MM.1S (cell line): Measurements from ENCODE around the gene OR4C45.
"Not testable (repeated sequence)": the region's sequence is repeated elsewhere in the genome, so short reads cannot be mapped to it uniquely, and the experiment has no call there.

Experiments
- DNase-seq: peaks from one replicate; pipeline ENCODE4 v3.0.0-alpha.2; 2015
- H2AFZ ChIP-seq: fragments of 300-600 bp; sonication (generic); 2 replicates; pipeline ENCODE4 v1.6.0; 2016; ENCODE audit warnings: antibody characterized with exemption, low read length
- H3F3A ChIP-seq: fragments of 300-600 bp; sonication (generic); 2 replicates; pipeline ENCODE4 v1.6.1; 2016; ENCODE audit warnings: mild to moderate bottlenecking, antibody characterized with exemption, low read length, moderate library complexity, mixed read lengths; ENCODE audit not compliant: insufficient read depth
- H3K27ac ChIP-seq: fragments of 300-600 bp; sonication (generic); 2 replicates; pipeline ENCODE4 v1.5.1; 2016; ENCODE audit warnings: mild to moderate bottlenecking, low read length
- H3K27me3 ChIP-seq: fragments of 300-600 bp; sonication (generic); replicated peaks from 2 replicates; pipeline ENCODE4 v1.6.0; 2016; ENCODE audit warnings: low read length; ENCODE audit not compliant: insufficient read depth
- H3K36me3 ChIP-seq: fragments of 300-600 bp; sonication (generic); replicated peaks from 2 replicates; pipeline ENCODE4 v1.6.1; 2016; ENCODE audit warnings: mild to moderate bottlenecking, low read length, mixed read lengths; ENCODE audit not compliant: insufficient read depth
- H3K4me1 ChIP-seq: fragments of 300-600 bp; sonication (generic); 2 replicates; pipeline ENCODE4 v1.6.1; 2016; ENCODE audit warnings: low read length, mixed read lengths
- H3K4me2 ChIP-seq: fragments of 300-600 bp; sonication (generic); 2 replicates; pipeline ENCODE4 v1.6.0; 2016; ENCODE audit warnings: low read depth, low read length
- H3K4me3 ChIP-seq: fragments of 300-600 bp; sonication (generic); 2 replicates; pipeline ENCODE4 v1.5.1; 2016; ENCODE audit warnings: low read length, mixed read lengths
- H3K79me2 ChIP-seq: fragments of 300-600 bp; sonication (generic); 2 replicates; pipeline ENCODE4 v1.6.1; 2016; ENCODE audit warnings: mixed run types, low read length, mixed read lengths
- H3K9ac ChIP-seq: fragments of 300-600 bp; sonication (generic); 2 replicates; pipeline ENCODE4 v1.6.1; 2016; ENCODE audit warnings: low read length, mixed read lengths
- H3K9me2 ChIP-seq: fragments of 300-600 bp; sonication (generic); replicated peaks from 2 replicates; pipeline ENCODE4 v1.6.1; 2016; ENCODE audit warnings: mild to moderate bottlenecking, low read length, mixed read lengths; ENCODE audit not compliant: insufficient read depth
- H3K9me3 ChIP-seq: fragments of 300-600 bp; sonication (generic); replicated peaks from 2 replicates; pipeline ENCODE4 v1.6.1; 2016; ENCODE audit warnings: mild to moderate bottlenecking, low read length, mixed read lengths; ENCODE audit not compliant: insufficient read depth
- H4K20me1 ChIP-seq: fragments of 300-600 bp; sonication (generic); 2 replicates; pipeline ENCODE4 v1.6.1; 2016; ENCODE audit warnings: mild to moderate bottlenecking, low read length, moderate library complexity, mixed read lengths; ENCODE audit not compliant: insufficient read depth
- EZH2 ChIP-seq: fragments of 300-600 bp; sonication (generic); optimal IDR thresholded peaks from 2 replicates; pipeline ENCODE3; 2017; ENCODE audit warnings: low read depth, mild to moderate bottlenecking, antibody characterized with exemption, low read length, mixed read lengths
- EZH2phosphoT487 ChIP-seq: fragments of 300-600 bp; sonication (generic); IDR thresholded peaks from 2 replicates; pipeline ENCODE4 v1.6.1; 2018; ENCODE audit warnings: antibody characterized with exemption, low read length
- TF ChIP-seq, protein P1 (sequence below): fragments of 300-600 bp; sonication (generic); IDR thresholded peaks from 2 replicates; pipeline ENCODE4 v1.5.1; 2016; ENCODE audit warnings: antibody characterized with exemption, low read length, mixed read lengths

The OR4C45 gene

DNA sequence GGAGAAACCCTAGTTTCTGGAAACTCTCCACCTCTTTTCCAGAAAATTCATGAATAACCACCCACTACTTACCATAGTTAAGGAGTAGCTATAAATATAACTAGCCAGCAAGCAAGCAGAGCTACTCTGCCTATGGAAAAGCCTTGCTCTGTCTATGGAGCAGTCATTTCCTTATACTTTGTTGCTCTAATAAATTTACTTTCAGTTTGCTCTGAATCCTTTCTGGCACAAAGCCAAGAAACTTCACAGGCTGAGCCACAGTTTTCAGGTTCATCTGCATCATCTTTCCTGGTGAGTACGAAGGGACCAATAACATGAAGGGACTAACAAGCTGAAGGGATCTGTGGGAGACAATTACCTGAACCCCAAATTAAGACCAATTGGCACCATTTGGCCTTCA, 4.6 kb downstream of the OR4C45 start:
- no peaks in the 10 kb centered on the region for H4K20me1 ChIP-seq
- no peak overlapping the region for H3K4me2 ChIP-seq
- no peak overlapping the region for H3K4me3 ChIP-seq
- H3K4me1 ChIP-seq: no peaks in the 10 kb centered on the region
- no peaks in the 10 kb centered on the region for H3K79me2 ChIP-seq
- H3F3A ChIP-seq: no peaks in the 10 kb centered on the region
- no peaks in the 10 kb centered on the region for H3K9me2 ChIP-seq
- H3K36me3 ChIP-seq: no peaks in the 10 kb centered on the region
- TF ChIP-seq, protein P1, sequence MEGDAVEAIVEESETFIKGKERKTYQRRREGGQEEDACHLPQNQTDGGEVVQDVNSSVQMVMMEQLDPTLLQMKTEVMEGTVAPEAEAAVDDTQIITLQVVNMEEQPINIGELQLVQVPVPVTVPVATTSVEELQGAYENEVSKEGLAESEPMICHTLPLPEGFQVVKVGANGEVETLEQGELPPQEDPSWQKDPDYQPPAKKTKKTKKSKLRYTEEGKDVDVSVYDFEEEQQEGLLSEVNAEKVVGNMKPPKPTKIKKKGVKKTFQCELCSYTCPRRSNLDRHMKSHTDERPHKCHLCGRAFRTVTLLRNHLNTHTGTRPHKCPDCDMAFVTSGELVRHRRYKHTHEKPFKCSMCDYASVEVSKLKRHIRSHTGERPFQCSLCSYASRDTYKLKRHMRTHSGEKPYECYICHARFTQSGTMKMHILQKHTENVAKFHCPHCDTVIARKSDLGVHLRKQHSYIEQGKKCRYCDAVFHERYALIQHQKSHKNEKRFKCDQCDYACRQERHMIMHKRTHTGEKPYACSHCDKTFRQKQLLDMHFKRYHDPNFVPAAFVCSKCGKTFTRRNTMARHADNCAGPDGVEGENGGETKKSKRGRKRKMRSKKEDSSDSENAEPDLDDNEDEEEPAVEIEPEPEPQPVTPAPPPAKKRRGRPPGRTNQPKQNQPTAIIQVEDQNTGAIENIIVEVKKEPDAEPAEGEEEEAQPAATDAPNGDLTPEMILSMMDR: no peak
- no peak for TF ChIP-seq EZH2phosphoT487
- no peak for TF ChIP-seq EZH2
- no peak overlapping the region for H3K9ac ChIP-seq
- no peak overlapping the region for H3K27ac ChIP-seq
- H2AFZ ChIP-seq: no peak overlapping the region
- no peaks in the 10 kb centered on the region for H3K27me3 ChIP-seq
- no peaks in the 10 kb centered on the region for H3K9me3 ChIP-seq
- peak; percentile 19 for DNase-seq

GRCh38 chr11:50044647-50045046, 12.0 kb downstream of the OR4C45 start:
- no peaks in the 10 kb centered on the region for H3K36me3 ChIP-seq
- no peaks in the 10 kb centered on the region for H3K9me3 ChIP-seq
- H3K27ac ChIP-seq: no peak overlapping the region
- H3K4me1 ChIP-seq: no peaks in the 10 kb centered on the region
- no peak overlapping the region for H3K9ac ChIP-seq
- H2AFZ ChIP-seq: no peak overlapping the region
- no peaks in the 10 kb centered on the region for H3K79me2 ChIP-seq
- H3K27me3 ChIP-seq: no peaks in the 10 kb centered on the region
- no peak overlapping the region for H3K4me3 ChIP-seq
- TF ChIP-seq EZH2: no peak
- no peak for TF ChIP-seq EZH2phosphoT487
- TF ChIP-seq, protein P1: no peak
- no peak overlapping the region for H3K4me2 ChIP-seq
- H4K20me1 ChIP-seq: no peaks in the 10 kb centered on the region
- H3K9me2 ChIP-seq: no peaks in the 10 kb centered on the region
- no peaks in the 10 kb centered on the region for H3F3A ChIP-seq
- DNase-seq: no peak

GRCh38 chr11:50063056-50063455, 30.4 kb downstream of the OR4C45 start:
- H3K4me2 ChIP-seq, H3K9ac ChIP-seq, H3K27me3 ChIP-seq, H4K20me1 ChIP-seq, DNase-seq, H2AFZ ChIP-seq, H3F3A ChIP-seq, H3K4me1 ChIP-seq, H3K4me3 ChIP-seq, H3K27ac ChIP-seq, H3K9me3 ChIP-seq, H3K79me2 ChIP-seq, H3K36me3 ChIP-seq, H3K9me2 ChIP-seq: not testable (repeated sequence)

DNA sequence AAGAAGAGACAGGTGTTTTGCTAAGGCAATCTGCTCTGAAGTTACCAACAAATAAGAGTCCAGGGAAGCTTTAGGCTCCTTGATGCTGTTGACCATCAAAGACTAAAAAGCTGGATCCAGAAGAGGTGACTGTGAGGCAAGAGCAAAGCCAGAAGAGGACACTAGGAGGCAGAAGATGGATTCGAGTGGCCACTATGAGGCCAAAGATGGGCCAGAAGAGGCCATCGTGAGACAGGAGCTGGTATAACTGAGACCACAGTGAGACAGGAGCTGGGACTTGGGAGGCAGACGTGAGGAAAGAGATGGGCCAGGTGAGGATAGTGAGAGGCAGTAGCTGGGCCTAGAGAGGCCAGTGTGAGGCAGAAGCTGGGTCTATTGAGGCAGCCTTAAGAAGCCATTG, 37.7 kb downstream of the OR4C45 start:
- H3K4me2 ChIP-seq: no peak overlapping the region
- H3K27ac ChIP-seq: no peak overlapping the region
- no peaks in the 10 kb centered on the region for H3K36me3 ChIP-seq
- DNase-seq: no peak
- H3K9ac ChIP-seq: no peak overlapping the region
- no peaks in the 10 kb centered on the region for H3F3A ChIP-seq
- H3K4me1 ChIP-seq: no peaks in the 10 kb centered on the region
- no peaks in the 10 kb centered on the region for H4K20me1 ChIP-seq
- no peaks in the 10 kb centered on the region for H3K9me3 ChIP-seq
- no peak overlapping the region for H3K4me3 ChIP-seq
- H3K27me3 ChIP-seq: no peaks in the 10 kb centered on the region
- H3K9me2 ChIP-seq: no peaks in the 10 kb centered on the region
- no peak overlapping the region for H2AFZ ChIP-seq
- TF ChIP-seq, protein P1: no peak
- no peak for TF ChIP-seq EZH2
- TF ChIP-seq EZH2phosphoT487: no peak
- no peaks in the 10 kb centered on the region for H3K79me2 ChIP-seq
